GM19035 (cell line): Measurements from ENCODE around the gene CDH13.

Experiments
- ATAC-seq: cut with Tn5 transposase; IDR thresholded peaks from one replicate; pipeline ENCODE4 v1.9.1; 2021; ENCODE audit not compliant: unreplicated experiment

The CDH13 gene

DNA sequence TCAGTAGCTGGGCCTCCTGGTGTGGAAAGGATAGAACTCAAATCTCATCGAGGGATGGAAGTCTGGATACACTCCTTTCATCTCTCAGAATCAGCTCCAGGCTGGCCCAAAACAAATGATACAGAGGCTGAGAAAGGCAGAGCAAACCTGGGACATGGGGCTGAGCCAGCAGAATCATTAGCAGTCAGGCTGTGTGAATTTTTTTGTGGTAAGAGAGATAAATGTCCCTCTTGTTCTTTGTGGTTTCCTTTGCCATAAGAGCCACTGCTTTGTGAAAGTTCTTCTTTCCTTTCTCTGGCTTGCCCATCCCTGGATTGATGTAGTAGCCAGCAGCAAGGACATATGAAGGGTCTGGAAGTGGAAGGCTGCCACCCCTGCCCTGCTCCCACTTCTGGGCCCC is 146.2 kb downstream of the CDH13 start:
- no peak for ATAC-seq

DNA sequence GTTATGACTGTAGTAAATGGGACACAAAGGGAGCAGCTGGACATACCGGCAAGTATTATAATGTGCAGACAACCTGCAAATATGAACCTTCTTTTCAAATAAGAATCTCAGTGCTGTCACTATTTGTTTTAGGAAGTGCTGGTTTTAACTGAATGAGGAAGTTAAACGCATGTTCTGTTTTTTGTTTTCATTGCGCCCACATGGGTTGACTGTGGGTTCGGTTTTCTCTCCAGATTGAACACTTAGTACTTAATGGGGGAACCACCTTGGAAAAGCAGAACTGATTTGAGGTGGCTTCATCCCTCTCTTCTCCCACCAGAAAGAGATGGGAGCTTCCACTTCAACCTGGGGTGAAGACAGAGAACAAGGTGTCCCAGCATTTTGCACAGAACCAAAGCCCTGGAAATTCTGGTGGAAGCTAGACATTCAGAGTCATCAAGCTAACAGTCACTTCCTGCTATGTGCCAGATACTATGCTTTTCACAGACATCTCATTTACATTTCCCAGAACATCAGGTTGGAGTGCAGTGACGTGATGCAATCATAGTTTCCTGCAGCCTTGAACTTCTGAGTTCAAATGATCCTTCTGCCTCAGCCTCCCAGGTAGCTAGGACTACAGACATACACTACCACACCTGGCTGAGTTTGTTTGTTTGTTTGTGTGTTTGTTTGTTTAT is 149.8 kb downstream of the CDH13 start:
- peak; percentile 50 for ATAC-seq

DNA sequence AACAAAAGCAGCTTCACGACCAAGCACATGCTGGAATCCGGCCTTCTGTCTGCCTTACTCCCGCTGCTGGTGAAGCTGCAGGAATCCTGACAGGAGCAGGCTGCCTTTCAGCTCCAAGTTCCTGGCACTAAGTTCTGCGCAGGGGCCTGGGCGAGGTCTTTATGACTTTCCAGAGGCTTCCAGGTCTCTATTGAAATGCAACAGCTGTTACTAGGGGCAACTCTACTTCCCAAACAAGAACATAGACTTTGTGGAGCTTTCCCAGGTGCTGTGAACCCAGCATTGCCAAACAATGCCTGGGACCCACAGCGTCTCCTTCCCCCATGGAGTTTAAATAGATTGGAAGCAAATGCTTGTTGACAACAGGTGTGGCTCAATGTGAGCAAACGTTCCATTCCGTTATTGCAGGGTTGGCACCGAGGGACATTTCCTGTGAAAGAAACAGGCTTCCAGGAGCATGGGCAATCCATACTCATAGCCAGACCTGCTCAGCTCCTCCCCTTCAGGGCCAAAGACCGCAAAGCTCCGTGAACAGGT is 156.0 kb downstream of the CDH13 start:
- ATAC-seq = no peak

DNA sequence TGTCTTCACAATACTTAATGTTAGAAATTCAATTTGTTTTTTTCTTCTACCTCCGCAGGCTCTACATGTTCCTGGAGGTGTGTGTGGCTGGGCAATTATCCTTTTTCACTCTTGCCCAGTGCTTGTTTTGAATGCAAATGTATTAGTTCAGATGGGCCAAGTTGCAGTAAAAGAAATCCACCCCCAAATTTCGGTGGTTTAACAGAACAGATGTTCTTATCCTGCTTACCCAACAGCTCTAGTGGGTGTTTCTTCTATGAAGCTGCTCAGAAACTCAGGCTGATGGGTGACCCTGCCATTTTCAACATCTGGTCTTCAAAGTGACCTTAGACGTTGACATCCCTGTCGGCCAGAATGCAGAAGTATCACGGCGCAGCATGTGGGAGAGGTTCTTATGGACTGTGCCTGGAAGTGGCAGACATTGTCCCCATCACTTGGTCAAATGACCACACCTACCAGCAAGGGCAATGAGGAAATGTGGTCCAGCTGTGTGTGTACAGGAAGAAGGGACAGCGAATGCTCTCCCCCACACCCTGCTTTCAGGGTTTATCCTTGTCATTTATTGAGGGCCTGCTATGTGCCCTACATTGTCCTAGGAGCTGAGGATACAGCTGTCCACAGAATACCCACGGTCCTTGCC is 157.3 kb downstream of the CDH13 start:
- no peak for ATAC-seq

DNA sequence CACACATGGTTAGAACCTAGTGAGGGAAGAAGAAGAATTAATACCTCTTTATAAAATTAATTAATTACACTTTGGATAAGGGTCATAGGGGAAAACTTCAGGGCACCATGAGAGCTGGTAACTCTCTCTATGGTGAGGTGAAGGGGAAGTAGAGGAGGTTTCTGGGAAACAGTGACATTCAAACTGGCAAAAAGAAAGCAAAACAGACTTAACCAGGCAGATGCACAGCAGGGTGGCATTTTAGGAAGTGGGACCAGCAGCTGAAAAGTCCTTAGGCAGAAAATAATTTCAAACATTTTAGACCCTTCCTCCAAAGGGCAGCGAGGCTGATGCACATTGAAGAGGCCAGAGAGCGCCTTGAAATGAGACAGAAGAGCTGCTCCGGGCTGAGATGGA is 157.8 kb downstream of the CDH13 start:
- ATAC-seq = no peak

DNA sequence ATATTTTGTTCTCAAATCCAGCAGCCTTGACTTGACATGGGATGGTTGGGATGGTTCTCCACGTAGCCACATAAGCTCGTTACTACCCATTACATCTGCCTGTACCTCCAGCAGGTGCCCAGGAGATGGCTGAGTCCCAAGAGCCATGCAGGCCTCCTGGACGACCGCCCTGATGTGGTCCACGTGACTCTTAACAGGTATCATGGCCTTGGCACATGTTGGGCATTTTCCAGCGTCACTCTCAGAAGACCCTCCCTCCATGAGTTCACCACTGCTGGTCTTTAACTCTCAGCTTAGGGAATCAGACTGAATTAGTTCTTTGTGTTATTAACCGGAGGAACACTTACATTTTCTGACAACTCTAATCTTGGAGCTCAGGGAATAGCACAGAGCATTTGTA is 161.5 kb downstream of the CDH13 start:
- ATAC-seq = no peak

DNA sequence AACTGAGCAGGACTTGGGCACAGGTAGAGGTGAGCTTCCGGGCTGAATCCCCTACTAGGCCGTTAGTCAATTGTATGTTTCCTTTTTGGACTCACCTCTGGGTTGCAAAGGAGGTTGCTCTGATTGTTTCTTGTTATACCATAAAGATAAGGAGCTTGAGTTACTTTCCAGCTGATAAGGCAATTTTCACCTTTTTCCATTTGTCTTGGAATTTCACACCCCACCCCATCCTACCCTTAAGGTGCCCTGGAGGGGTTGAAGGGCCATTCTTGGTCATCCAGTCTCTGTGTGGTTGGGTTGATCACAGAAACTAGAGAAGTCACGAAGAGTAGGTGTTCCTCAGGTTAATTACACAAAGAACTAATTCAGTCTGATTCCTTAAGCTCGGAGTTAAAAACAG is 162.2 kb downstream of the CDH13 start:
- ATAC-seq = no peak

DNA sequence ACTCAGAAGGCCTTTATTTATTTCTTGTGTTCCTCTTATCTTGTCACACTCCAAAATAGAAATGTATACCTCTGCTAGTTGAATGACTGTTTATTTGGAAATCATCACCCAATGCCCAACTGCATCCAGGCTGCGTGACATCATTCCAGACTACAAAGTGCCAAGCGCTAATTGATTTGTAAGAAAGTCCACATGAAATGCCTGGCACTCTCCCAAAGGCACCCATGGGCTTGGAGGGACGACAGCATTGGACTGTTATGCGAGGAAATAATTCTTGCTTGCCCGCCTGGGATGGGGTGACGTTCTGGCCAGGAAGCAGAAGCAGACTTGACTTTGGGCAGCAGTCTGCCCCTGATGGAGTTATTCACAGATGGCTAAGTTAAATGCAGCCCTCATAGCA is 165.9 kb downstream of the CDH13 start:
- ATAC-seq = no peak

DNA sequence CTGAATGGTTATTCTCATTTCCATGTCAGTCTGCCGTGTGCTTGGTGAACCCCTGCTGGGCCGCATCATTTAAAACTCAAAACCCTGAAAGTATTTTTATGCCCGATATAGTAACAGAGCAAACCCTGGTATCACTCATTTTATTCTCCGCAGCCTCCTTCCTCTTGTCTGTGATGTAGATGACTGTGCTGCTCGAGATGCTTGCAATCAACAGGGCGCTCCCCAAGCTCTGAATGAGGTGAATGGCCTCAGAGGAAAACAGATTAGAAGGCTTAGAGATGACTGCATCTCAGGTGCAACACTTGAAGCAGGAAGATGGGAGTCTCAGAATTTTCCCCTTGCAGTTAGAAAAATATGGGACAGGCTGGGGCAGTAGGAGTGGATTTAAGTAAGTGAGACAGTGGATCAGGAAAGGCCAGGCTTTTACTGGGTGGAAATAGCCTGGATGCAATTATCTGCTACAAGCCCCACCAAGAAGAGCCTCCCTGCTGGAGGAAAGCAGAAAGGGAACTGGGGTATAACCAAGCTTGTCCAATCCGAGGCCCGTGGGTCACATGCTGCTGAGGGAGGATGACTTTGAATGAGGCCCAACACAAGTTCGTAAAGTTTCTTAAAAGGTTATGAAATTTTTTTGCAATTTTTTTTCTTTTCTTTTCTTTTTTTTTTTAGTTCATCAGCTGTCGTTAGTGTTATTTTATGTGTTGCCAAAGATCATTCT is 166.9 kb downstream of the CDH13 start:
- no peak for ATAC-seq

DNA sequence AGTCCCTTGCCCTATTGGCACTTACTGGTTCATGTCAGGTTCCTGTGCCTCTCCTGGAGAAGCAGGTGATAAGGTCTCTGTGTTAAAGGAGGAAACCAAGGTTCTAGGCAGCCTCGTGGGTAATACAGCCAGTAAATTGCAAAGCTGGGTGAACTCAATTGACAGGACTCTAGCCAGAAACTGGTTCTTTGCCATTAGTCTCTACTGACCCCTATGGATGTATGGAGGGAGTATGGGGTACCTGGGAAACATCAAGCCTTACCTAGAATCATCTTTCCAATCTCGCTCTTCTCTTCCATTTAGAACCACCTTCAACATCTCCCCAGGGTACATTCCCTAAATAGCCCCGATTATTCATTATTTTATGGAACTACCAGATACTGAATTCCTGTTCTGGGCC is 169.3 kb downstream of the CDH13 start:
- no peak for ATAC-seq

DNA sequence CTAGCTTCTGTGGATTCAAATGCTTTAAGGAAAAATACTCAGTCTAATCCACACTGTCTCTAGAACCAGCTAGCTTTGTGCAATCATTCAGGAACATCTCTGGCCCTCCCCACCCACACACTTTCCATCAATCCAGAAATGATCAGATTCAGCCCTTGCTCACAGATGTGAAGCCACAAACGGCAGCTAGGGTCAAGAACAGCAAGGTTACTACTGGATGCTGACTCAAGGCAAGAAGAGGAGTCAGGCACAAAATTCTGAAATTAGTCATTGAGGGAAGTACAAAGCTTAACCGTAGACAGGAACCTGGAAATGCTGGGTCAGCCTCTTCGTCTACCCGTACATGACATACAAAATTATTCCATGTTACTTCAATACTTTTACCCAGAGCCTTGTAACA is 174.6 kb downstream of the CDH13 start:
- no peak for ATAC-seq

DNA sequence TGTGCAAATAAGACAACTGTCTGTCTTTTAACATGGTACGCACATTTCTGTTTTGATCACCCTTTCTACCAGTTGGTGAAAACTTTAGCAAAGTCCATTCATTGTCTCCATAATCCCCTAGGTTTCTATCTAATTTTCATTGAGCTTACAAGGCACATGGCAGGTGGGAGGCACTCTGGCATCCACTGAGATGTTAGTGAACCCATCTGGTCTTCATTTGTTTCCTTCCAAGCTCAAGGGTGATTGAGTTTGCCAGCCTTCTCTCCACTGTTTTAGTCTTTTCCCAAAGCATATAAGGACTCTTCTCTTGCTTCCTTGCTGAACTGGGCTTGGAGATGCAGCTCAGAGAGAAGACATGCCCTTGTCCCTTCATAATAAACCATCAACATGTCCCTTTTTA is 179.1 kb downstream of the CDH13 start:
- ATAC-seq = no peak

DNA sequence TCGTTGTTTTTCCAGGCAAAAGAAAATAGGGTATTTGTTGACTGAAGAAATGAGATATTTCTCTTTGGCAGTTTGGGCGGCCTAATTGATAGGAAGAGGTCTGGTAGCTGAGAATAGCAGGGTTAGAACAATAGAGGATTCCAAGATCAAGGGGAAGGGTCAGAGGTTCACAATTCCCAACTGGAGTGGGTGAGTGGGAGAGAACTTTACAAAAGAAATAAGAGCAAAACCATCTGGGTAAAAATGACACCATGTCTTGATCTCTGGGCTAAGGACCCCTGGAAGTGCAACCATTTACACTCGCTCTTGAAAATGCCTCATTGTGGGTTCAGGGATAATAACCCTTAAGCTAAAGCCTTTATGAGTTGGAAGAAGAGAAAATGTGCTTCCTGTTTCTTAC is 180.5 kb downstream of the CDH13 start:
- no peak for ATAC-seq

DNA sequence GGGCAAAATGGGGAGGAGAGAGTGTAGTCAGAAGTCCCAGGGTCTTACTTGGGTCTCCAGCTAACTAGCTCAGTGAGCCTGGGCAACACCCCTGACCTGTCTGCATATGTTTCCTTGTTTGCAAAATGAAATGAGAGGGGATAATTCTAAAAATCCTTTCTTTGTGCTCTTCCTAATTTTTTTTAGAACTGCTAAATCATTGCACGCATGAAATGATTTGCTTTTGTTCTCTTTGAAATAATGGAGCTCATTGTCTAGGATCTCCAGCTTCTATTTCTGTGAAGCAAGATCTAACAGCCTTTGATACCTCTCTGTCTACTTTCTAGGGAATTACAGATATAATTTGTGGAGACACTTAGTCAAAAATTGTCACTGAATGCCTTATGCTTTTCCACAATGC is 181.3 kb downstream of the CDH13 start:
- ATAC-seq = no peak

DNA sequence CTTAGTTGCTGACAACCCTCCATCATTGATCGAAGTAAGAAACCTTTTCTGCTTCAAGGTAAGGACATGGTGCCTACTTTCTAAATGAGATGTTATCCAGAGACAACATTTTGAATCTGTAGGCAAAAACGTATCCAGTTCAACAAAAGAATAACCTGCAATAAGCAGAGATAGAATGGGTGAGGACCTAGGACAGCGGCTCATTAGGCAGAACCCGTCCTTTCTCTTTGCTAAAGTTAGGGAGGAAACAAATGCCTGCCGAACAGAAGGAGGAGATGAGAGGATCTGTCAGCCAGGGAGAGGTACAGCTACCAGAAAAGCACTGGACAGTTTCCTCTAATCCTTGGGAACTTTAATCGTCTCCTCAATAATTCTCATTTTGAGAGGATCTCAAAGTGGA is 183.3 kb downstream of the CDH13 start:
- ATAC-seq = no peak

DNA sequence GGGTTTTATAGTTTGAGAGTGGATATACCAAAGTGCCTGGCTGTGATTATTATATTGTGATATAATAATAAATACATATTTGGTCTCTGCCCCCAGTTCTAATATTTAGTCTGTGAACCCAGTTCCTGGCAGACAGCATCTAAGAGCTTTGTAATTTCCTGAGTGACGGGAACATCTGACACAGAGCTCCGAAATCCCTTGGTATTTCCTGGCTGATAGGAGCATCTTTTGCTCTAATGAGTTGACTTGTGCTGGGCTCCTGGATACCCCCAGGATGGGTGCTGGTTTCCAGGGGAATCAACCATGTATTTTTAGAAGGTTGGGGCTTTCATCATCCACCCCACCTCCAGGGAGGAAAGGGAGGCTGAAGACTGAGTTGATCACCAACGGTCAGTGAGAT is 187.3 kb downstream of the CDH13 start:
- ATAC-seq = no peak

DNA sequence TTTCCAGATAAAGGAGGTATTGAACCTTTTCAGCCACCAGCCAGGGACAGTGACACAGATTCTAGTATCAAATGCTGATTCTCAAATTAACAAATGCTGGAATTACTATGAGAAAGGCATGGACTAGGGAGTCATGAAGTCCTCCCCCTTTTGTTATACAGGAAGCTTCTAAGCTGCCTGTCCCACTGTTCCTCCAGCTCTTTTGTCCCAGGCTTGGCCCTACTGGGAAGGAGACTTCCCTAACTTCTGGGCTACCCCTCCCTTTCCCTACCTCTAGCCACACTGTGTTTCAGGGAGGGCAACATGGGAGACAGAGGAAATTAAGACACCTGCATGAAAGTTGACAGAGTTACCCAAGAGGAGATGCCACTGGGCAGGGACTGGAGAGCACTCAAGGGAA is 192.5 kb downstream of the CDH13 start:
- no peak for ATAC-seq

DNA sequence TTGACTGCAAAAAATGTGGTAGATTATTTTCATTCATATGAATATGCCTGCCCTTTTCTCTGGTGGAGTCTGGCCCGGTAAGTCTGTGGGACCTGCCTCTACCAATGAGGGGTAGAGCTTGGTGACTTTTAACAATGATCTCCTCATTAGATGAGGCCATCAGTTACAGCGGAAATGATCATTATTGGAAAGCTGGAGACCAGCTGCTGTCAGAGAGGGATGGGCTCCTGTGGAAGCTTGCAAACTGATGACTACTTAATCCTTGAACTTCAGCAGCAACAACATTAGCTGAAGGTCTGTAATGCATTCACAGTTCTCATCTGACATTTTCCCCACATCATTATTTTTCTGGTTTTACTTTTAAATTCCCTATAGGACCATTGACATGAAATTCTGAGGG is 194.1 kb downstream of the CDH13 start:
- no peak for ATAC-seq

DNA sequence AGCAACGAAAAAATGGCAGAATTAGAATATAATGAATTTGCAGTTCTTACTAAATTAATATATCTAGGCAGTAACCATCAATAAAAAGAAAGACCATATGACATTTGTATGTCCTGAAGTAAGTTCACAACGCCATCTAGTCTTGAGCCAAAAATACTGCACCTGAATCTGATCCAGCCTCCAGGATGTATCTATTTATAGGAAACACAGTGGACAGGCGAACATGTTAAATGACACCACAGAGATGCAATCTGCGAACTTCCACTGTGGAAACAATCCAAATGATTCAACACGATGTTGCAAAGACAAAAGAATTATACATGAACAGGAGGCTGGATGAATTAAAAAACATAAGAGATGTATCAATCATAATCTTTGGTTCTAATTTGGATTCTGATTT is 197.6 kb downstream of the CDH13 start:
- ATAC-seq = no peak

DNA sequence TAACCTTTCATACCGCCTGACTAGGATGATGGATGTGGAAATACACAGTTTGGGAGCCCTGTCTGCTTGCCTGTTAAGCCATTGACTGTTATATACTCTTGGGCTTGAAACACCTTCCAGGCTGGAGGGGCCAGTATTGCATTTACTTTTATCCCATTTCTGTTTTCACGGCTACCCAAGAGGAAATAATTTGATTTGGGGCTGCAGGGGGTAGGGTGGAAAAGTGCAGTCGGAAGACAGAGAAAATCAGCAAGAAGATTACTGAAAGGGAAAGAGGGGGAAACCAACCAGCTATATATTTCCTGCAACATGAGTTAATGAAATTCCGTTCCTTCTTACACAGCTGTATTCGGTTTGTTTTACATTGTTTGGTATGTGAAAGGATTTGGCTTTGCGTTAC is 202.5 kb downstream of the CDH13 start:
- no peak for ATAC-seq

DNA sequence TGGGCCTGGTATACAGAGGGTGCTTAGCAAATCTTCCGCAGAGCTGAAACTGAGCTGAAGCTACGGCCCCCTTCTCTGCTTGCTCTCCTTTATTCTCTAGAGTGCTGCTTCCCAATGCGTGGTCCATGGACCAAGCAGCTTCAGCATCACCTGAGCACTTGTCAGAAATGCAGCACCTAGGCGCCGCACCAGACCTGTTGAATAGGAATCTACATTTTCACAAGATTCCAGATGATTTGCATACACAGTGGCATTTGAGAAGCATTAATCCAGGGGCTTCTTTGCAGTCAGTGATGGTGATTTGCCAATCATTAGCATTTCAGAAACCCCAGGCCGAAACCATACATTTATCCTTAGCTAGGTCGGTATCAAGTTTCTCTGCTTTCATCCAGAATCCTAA is 204.2 kb downstream of the CDH13 start:
- ATAC-seq = no peak

DNA sequence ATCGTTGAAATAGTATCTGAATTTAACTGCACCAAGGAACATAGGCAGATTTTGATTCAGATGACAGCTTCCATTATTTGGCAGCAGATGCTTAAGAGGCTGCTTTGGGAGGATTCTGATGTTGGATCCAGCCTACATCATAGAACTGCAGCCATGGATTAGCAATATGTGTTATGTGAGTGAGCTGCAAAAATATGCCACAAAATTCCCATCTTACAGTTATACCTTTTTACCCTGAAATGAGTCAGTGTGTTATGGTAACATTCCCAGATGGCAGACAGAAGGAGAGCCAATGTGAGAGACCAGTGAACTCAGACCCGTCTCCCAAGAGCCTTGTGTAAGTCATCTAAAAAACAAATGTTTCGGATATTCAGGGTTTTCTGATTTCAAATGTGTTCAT is 206.1 kb downstream of the CDH13 start:
- no peak for ATAC-seq
